Upper lobe of left lung (tissue), 6 donors: Measurements from ENCODE around the gene COG7. TPM values are rescaled to one million over a fixed set of nuclear protein-coding genes. Genes with fewer than 3 reads are reported as not detected.

Experiments used
- small RNA-seq, 4 donors: library from RNA; depleted of rRNA; stranded (forward); fragments of <200 nt; gene quantifications; one replicate each; pipeline ENCODE3, GENCODE V24; 2016
- total RNA-seq, 6 donors: library from RNA; depleted of rRNA in 4 of 6; stranded (reverse); fragments of >200 nt in 4 of 6; gene quantifications; one replicate each; pipeline versions ENCODE4 v1.1.0 to v1.2.1, GENCODE V29; 2016 to 2021
- donor health status: DM: no; HTN: no; CAD: no; lungs with moderate emphysema.
- donor health status: DM: no; HTN: yes; CAD: no; lungs with severe emphysema.

The COG7 gene
- total RNA-seq, 6 donors from 2014 or later, result 16.9 to 61.8 (median 24.8) TPM

Small RNA genes within 50 kb of the gene (small RNA-seq; reads per million reads assigned to genes)
- 0 reads per million in 4 donors for gene RF00072

Other genes starting within 250 kb of the COG7 start
- 10 to 100 TPM; 40.3 to 82.0 (median 56.7) TPM for gene SCNN1B, start 150.9 kb downstream of the COG7 start, total RNA-seq
- 100 to 1,000 TPM in 5 of 6 donors, 10 to 100 TPM in 1; 84.4 to 197 (median 164) TPM for gene GGA2, start 57.3 kb upstream of the COG7 start, total RNA-seq
- 10 to 100 TPM; 11.5 to 38.8 (median 15.9) TPM for gene EARS2, start 104.2 kb upstream of the COG7 start, total RNA-seq
- gene UBFD1, start 104.5 kb upstream of the COG7 start, total RNA-seq, result 100 to 1,000 TPM in 1 of 6 donors, 10 to 100 TPM in 5; 30.2 to 145 (median 62.8) TPM
- gene NDUFAB1, start 143.1 kb upstream of the COG7 start, total RNA-seq, result 10 to 100 TPM; 21.0 to 69.2 (median 44.3) TPM
- 10 to 100 TPM in 5 of 6 donors, 1 to 10 TPM in 1; 6.4 to 32.5 (median 11.6) TPM for gene PALB2, start 188.1 kb upstream of the COG7 start, total RNA-seq
- 10 to 100 TPM; 19.8 to 48.6 (median 35.4) TPM for gene DCTN5, start 188.3 kb upstream of the COG7 start, total RNA-seq
- gene PLK1, start 225.7 kb upstream of the COG7 start, total RNA-seq, result 10 to 100 TPM in 2 of 6 donors, 1 to 10 TPM in 4; 2.5 to 14.0 (median 4.8) TPM